Measurements from ENCODE around the gene BLMH.

Gene BLMH, protein sequence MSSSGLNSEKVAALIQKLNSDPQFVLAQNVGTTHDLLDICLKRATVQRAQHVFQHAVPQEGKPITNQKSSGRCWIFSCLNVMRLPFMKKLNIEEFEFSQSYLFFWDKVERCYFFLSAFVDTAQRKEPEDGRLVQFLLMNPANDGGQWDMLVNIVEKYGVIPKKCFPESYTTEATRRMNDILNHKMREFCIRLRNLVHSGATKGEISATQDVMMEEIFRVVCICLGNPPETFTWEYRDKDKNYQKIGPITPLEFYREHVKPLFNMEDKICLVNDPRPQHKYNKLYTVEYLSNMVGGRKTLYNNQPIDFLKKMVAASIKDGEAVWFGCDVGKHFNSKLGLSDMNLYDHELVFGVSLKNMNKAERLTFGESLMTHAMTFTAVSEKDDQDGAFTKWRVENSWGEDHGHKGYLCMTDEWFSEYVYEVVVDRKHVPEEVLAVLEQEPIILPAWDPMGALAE

DNA sequence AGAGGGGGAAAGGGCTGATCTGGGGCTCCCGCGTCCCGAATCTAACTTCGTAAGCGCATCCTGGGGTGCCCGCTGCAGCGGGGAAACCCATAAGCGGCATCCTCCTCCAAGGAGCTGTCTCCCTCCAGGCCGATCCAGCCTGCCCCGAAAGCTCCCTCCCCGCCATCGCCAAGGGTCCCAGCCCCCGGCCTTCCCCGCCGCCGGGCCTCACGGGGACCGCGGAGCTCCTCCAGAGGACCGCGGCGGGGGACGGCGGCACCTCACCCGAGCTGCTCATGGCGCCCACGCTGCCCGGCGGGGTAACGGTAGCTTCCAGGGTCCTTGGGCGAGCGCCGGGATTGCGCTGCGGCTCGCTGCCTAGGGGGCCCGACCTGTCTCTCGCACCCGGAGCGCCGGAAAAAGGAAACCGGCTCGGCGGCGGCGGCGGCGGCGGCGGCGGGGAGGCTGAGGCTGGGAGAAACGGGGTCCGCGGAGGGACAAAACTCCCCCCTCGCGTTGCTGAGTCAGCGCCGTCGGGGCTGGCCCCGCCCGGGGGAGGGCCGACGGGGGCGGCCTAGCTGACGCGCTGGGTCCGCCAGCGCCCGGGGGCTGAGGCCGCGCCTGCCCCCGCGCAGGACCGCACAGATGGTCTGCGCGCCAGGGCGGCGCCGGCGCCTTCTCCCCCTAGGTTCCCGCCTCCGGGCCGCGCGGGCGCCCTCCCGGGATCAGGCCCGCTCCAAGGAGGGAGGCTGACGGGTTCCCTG, at the start of gene BLMH:
BLMH (minus strand) TSS at position 402 of the 743 bp plus-strand sequence; CDS start at position 277, 125 bp downstream.
- Histone ChIP-seq H3K36me3 (ENCODE audit: insufficient read depth, low read length) (peaks cover 16% of the 10 kb centered on the region), H3K9me3 (ENCODE audit: low read length) (no peaks in the 10 kb centered on the region), H3K4me1 (ENCODE audit: insufficient read depth, low read length) (peaks cover 14% of the 10 kb centered on the region), H3K4me3 (ENCODE audit: low read length) (peak within 1 kb of the TSS; percentile 67), H3K27me3 (ENCODE audit: insufficient read depth, low read length) (peaks cover 20% of the 10 kb centered on the region), H2AFZ (ENCODE audit: low read depth, low read length) (peak within 1 kb of the TSS; percentile 90)

DNA sequence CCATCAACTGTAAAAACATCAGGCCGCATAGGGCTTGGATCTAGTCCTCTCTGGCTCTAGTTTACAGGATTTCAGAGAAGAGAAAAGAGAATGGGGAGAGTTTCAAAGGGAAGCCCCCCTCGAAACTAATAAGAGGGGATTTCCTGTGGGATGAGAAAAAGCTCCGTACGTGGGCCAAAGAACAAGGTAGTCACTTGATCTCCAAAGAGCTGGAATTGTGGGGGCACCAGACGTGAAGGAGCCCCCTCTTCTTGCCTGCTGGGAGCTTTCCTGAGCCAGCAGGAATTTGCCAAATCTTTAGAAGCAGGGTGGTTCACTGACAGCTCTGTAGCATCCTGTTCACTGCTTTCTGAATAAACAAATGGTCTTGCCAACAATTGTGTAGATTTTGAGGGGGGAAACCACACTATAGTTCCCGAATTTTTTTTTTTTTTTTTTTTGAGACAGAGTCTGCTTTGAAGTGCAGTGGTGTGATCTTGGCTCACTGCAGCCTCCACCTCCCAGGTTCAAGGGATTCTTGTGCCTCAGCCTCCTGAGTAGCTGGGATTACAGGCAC, 49.1 kb upstream of the BLMH start:
- H3K36me3 ChIP-seq (ENCODE audit: insufficient read depth, low read length): no peaks in the 10 kb centered on the region
- peak overlapping the region; percentile 90 for H2AFZ ChIP-seq (ENCODE audit: low read depth, low read length)
- H3K4me3 ChIP-seq (ENCODE audit: low read length): peak overlapping the region; percentile 52
- H3K9me3 ChIP-seq (ENCODE audit: low read length): no peaks in the 10 kb centered on the region
- peaks cover 17% of the 10 kb centered on the region for H3K4me1 ChIP-seq (ENCODE audit: insufficient read depth, low read length)
- no peaks in the 10 kb centered on the region for H3K27me3 ChIP-seq (ENCODE audit: insufficient read depth, low read length)

DNA sequence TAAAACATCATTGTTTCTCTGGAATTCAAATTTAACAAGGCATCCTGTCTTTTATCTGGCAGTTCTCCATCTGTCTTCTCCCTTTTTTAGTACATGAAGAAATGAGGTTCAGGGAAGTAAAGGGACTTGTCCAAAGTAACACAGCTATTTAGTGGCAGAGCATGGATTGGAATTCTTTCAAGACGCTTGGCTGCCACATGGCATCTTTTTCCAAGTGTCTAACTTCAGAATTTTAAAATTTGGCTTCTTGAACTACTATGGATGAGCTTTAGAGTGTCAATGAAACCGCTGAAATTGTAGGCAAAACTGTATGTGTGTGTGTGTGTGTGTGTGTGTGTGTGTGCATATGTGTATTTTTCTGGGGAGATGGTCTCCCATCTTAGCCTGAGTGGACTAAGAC, 47.3 kb upstream of the BLMH start:
- Histone ChIP-seq H3K36me3 (ENCODE audit: insufficient read depth, low read length) (no peaks in the 10 kb centered on the region), H2AFZ (ENCODE audit: low read depth, low read length) (no peak overlapping the region), H3K4me3 (ENCODE audit: low read length) (no peak overlapping the region), H3K27me3 (ENCODE audit: insufficient read depth, low read length) (no peaks in the 10 kb centered on the region), H3K9me3 (ENCODE audit: low read length) (no peaks in the 10 kb centered on the region), H3K4me1 (ENCODE audit: insufficient read depth, low read length) (peaks cover 9% of the 10 kb centered on the region)

- H3K36me3 ChIP-seq (ENCODE audit: insufficient read depth, low read length): no peaks in the 10 kb centered on the region
- no peak overlapping the region for H2AFZ ChIP-seq (ENCODE audit: low read depth, low read length)
- no peaks in the 10 kb centered on the region for H3K9me3 ChIP-seq (ENCODE audit: low read length)
- H3K4me1 ChIP-seq (ENCODE audit: insufficient read depth, low read length): peaks cover 8% of the 10 kb centered on the region
- no peak overlapping the region for H3K4me3 ChIP-seq (ENCODE audit: low read length)
- H3K27me3 ChIP-seq (ENCODE audit: insufficient read depth, low read length): no peaks in the 10 kb centered on the region
Measured at GRCh38 chr17:30337393-30337999, 45.8 kb upstream of the BLMH start.

- Histone ChIP-seq H3K36me3 (ENCODE audit: insufficient read depth, low read length) (no peaks in the 10 kb centered on the region), H3K4me1 (ENCODE audit: insufficient read depth, low read length) (peaks cover 8% of the 10 kb centered on the region), H3K9me3 (ENCODE audit: low read length) (no peaks in the 10 kb centered on the region), H2AFZ (ENCODE audit: low read depth, low read length) (no peak overlapping the region), H3K27me3 (ENCODE audit: insufficient read depth, low read length) (no peaks in the 10 kb centered on the region), H3K4me3 (ENCODE audit: low read length) (no peak overlapping the region)
Measured at GRCh38 chr17:30336369-30337171, 44.8 kb upstream of the BLMH start.

DNA sequence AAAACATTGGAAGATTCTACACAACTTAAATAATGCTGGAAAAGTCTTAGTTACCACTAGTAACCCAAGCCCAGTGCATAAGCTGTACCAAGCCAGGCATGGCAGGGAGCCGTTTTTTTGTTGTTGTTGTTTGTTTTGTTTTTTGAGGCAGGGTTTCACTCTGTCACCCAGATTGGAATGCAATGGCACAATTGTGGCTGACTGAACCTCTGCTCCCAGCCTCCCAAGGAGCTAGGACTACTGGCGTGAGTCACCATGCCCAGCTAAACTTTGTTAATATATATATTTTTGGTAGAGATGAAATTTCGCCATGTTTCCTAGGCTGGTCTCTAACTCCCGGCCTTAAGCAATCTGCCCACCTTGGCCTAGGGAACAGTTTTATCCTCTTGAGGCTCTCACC, 42.7 kb upstream of the BLMH start:
- H3K4me3 ChIP-seq (ENCODE audit: low read length): no peak overlapping the region
- H3K4me1 ChIP-seq (ENCODE audit: insufficient read depth, low read length): no peaks in the 10 kb centered on the region
- H3K9me3 ChIP-seq (ENCODE audit: low read length): no peaks in the 10 kb centered on the region
- H2AFZ ChIP-seq (ENCODE audit: low read depth, low read length): no peak overlapping the region
- H3K36me3 ChIP-seq (ENCODE audit: insufficient read depth, low read length): no peaks in the 10 kb centered on the region
- no peaks in the 10 kb centered on the region for H3K27me3 ChIP-seq (ENCODE audit: insufficient read depth, low read length)

DNA sequence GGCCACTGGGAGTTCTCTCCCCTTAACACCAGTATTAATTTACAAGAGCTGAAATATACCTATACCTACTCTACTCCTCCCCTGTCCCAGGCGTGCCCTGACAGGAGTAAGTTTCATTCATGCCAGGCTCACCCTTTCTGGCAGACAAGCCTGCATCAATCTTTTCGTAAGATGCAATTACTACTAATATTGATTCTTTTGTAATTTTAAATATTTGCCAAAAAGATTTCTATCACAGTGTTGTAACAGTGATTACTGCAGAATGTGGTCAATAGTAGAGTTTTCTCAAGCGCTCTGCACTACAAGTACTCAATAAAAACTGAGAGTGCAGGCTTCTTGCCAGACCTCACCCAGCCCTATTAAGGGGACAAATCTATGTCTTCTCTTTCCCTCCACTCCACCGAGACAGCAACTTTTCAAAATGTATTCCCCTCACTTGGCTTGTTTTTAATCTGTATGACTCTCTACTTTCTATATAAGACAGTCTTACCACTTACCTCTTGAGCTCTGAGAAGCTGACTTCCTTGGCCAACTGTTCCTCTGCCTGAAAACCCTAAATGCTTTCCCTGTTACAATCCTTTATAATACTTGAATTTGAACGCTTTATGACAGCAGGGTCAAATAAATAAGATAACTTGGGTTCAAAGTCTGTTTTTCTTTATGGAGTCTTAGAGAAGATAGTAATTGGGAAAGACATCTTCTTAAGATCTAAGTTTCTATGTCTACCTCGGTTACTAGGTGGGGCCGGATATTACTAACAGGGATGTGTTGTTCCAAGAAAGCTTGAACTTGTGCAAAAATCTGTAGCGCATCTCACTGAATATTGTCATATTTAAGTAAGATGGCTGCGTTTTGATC, 42.0 kb upstream of the BLMH start, which contains the start of gene TMIGD1:
TMIGD1 (minus strand) TSS at position 555 of the 858 bp plus-strand sequence. CDS start 1,924 bp downstream, outside the sequence.
- Histone ChIP-seq H2AFZ (ENCODE audit: low read depth, low read length) (no peak within 1 kb of the TSS), H3K36me3 (ENCODE audit: insufficient read depth, low read length) (no peaks in the 10 kb centered on the region), H3K4me1 (ENCODE audit: insufficient read depth, low read length) (no peaks in the 10 kb centered on the region), H3K27me3 (ENCODE audit: insufficient read depth, low read length) (no peaks in the 10 kb centered on the region), H3K9me3 (ENCODE audit: low read length) (no peaks in the 10 kb centered on the region), H3K4me3 (ENCODE audit: low read length) (no peak within 1 kb of the TSS)

DNA sequence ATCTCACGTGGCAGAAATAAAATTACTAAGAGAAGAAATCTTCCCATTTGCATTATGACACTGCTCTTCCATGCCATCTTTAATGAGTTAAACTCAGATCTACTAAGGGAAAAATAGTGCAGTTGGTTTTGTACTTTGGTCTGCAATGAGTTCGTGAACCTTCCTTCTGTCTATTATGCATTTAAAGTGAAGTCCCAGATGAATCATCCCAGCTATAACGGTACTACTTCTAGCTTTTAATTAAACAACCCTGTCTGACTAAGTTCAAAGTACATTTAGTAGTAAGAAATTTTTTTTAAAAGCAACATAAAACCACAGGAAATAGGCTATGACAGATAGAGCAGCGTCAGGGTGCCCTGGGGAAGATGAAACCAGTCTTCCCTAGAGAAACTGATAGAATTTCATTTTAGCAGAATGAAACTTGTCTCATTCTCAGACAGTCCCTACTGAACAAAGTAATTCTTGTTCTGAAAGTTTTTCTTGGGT, 40.4 kb upstream of the BLMH start:
- H3K36me3 ChIP-seq (ENCODE audit: insufficient read depth, low read length): no peaks in the 10 kb centered on the region
- no peak overlapping the region for H2AFZ ChIP-seq (ENCODE audit: low read depth, low read length)
- no peaks in the 10 kb centered on the region for H3K4me1 ChIP-seq (ENCODE audit: insufficient read depth, low read length)
- H3K27me3 ChIP-seq (ENCODE audit: insufficient read depth, low read length): no peaks in the 10 kb centered on the region
- no peaks in the 10 kb centered on the region for H3K9me3 ChIP-seq (ENCODE audit: low read length)
- no peak overlapping the region for H3K4me3 ChIP-seq (ENCODE audit: low read length)

DNA sequence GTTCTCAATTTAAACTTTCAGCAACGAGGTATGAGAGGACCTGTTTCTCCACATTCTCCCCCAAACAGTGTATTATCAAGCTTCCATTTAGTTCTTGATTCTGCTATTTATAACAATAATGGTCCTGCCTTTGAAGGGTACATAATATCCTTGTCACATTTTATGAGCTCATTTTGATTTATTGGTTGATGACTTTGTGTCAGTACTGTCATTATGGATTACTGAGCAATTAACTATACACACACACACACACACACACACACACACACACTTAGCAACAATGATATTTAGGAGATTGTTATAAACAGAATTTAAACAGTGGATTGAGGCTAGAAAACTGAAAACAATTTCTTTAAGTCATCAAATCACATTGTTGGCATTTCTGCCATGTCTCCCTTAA, 35.1 kb upstream of the BLMH start:
- no peaks in the 10 kb centered on the region for H3K27me3 ChIP-seq (ENCODE audit: insufficient read depth, low read length)
- H3K4me3 ChIP-seq (ENCODE audit: low read length): no peak overlapping the region
- H3K4me1 ChIP-seq (ENCODE audit: insufficient read depth, low read length): peaks cover 3% of the 10 kb centered on the region
- no peak overlapping the region for H2AFZ ChIP-seq (ENCODE audit: low read depth, low read length)
- H3K36me3 ChIP-seq (ENCODE audit: insufficient read depth, low read length): no peaks in the 10 kb centered on the region
- H3K9me3 ChIP-seq (ENCODE audit: low read length): no peaks in the 10 kb centered on the region

- Histone ChIP-seq H3K9me3 (ENCODE audit: low read length) (no peaks in the 10 kb centered on the region), H3K27me3 (ENCODE audit: insufficient read depth, low read length) (no peaks in the 10 kb centered on the region), H3K36me3 (ENCODE audit: insufficient read depth, low read length) (no peaks in the 10 kb centered on the region), H3K4me3 (ENCODE audit: low read length) (no peak overlapping the region), H2AFZ (ENCODE audit: low read depth, low read length) (no peak overlapping the region), H3K4me1 (ENCODE audit: insufficient read depth, low read length) (peaks cover 3% of the 10 kb centered on the region)
Measured at GRCh38 chr17:30324723-30325122, 33.0 kb upstream of the BLMH start.

DNA sequence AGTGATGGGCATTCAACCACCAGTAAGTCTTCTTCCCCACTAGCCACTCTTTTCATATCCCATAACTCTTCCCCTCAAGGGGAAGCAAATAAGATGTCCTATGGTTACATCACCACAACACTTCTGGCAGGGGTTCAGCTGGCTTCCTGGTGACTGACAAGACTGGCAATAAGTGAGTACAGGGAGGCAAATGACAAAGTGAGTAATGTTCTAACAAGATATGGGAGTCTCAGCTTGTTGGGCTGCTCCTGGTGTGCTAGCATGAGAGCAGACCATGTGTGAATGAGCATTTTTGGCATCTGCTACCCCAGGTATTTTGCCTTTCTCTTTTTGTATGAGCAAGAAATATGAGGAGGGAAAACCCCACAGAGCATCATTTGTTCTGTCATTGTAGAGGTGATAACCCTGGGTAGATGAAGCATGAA, 32.2 kb upstream of the BLMH start:
- Histone ChIP-seq H3K36me3 (ENCODE audit: insufficient read depth, low read length) (no peaks in the 10 kb centered on the region), H3K9me3 (ENCODE audit: low read length) (no peaks in the 10 kb centered on the region), H3K4me3 (ENCODE audit: low read length) (no peak overlapping the region)

More for the DNA sequence above, 32.2 kb upstream of the BLMH start:
- H3K4me1 ChIP-seq (ENCODE audit: insufficient read depth, low read length): peaks cover 3% of the 10 kb centered on the region
- no peaks in the 10 kb centered on the region for H3K27me3 ChIP-seq (ENCODE audit: insufficient read depth, low read length)
- no peak overlapping the region for H2AFZ ChIP-seq (ENCODE audit: low read depth, low read length)
